Suprapubic skin (tissue), 4 donors: Measurements from ENCODE around the gene RNF114.

Experiments used
- CTCF ChIP-seq, 2 donors: fragments of 200-600 bp in 1 of 2; fragments of 450-650 bp in 1 of 2; sonication (generic) in 1 of 2; IDR thresholded peaks; one replicate each; pipeline ENCODE4 v1.5.1; 2016 to 2019; ENCODE audit warnings: antibody characterized with exemption in 2 of 2, mild to moderate bottlenecking in 1 of 2, moderate library complexity in 1 of 2
- POLR2A ChIP-seq, 2 donors: fragments of 450-650 bp; IDR thresholded peaks; one replicate each; pipeline ENCODE4 v1.6.1; 2017; ENCODE audit warnings: antibody characterized with exemption in 2 of 2, mild to moderate bottlenecking in 2 of 2, moderate library complexity in 2 of 2
- POLR2AphosphoS5 ChIP-seq, 3 donors: sonication (generic); formaldehyde crosslinking; IDR thresholded peaks; one replicate each; pipeline ENCODE4 v1.6.1; 2017; ENCODE audit warnings: antibody characterized with exemption in 3 of 3

GRCh38 chr20:49980140-49981008, 44.2 kb downstream of the RNF114 start:
- TF ChIP-seq CTCF (IDR thresholded peaks at IDR 0.05), result no peak
- TF ChIP-seq POLR2AphosphoS5 (IDR thresholded peaks at IDR 0.05), result no peak
- TF ChIP-seq POLR2A (IDR thresholded peaks at IDR 0.05), result no peak
